DMS153 (cell line): Measurements from ENCODE around the gene ATP10A.

Experiments
- DNase-seq: peaks from one replicate; lab custom pipeline; 2025; lab: John Stamatoyannopoulos, UW

ATP10A gene

GRCh38 chr15:25795061-25795460 is 68.1 kb downstream of the ATP10A start:
- DNase-seq = no peak

DNA sequence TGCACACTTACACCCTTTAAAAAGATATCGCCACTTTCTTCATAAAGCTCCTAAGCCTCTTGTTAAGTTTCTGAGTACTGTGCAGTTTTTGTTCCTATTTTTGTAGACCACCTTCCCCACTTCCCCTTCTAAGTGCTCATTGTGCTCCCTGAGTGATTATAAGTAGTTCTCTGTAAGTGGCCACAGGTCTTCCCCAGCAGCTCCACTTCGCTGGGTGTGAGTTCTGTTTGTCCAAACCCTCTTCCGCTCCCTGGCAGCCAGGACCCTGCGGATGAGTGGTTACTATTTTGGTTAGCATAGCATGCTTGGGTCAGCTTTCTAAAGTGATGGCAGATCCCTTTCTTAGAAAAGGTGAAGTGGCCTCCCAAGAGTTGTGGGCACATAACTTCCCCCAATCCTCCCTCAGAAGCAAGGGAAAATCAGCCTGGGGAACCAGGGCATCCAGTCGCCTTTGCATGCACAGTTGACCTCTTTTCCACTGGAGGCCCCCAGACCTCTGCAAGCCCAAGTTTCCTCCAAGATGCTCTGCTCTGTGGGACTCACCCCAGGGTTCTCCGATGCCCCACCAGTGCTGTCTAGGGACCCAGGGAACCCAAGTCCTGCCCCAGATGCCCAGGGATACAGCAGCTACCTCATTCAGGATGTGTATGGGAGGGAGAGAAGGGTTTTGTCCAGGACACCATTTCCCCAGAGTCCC is 69.6 kb downstream of the ATP10A start:
- DNase-seq = no peak

DNA sequence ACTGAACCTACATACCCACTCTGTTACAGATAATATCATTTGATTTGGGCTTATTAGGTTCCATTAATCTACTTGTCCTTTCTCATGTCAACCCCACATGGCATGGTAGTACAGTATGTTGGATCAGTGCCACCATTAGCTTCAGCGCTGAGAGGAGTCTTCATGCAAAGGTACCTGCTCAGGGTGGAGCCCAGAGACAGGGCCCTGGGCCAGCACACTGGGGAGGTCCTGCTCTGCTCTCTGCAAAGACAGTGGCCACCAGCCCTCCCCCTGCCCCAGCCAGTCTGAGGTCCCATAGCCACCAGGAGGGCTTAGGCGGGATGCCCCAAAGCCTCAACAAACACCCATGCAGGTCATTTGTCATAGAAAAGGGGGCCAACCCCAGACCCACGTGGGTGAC is 71.0 kb downstream of the ATP10A start:
- DNase-seq = no peak

DNA sequence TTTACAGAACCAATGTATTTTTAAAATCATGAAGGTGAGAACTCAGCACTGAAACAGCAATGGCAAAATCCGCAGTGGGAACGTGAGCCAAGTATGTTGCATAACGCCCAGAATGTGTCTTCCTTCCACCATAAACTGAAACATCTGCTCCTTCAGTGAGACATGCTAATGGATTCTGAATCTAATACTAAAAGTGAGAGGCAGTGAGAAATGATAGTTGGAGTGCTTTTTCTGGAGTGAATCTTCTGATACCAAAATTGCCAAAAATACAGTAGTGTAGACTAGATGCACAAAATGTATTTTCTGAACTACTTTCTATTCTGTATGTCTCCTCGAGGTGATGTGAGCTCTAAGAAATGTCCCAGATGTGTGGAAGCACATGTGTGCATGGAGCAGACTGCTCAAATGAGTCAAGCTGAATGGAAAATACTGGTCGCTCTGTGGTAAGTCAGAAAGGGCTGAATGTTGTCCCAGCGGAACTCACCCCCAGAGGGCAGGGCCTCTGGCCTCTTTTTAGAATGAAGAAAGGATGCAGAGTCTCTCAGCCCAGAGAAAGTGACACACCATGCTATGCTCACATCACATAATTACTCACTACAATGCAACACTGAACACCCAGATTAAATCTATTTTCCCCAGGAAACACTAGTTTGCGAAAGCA is 73.0 kb downstream of the ATP10A start:
- no peak for DNase-seq

GRCh38 chr15:25789616-25789999 is 73.5 kb downstream of the ATP10A start:
- no peak for DNase-seq

- no peak for DNase-seq
Measured at GRCh38 chr15:25789211-25789610, 73.9 kb downstream of the ATP10A start.

- no peak for DNase-seq
Measured at GRCh38 chr15:25787855-25788520, 75.1 kb downstream of the ATP10A start.

DNA sequence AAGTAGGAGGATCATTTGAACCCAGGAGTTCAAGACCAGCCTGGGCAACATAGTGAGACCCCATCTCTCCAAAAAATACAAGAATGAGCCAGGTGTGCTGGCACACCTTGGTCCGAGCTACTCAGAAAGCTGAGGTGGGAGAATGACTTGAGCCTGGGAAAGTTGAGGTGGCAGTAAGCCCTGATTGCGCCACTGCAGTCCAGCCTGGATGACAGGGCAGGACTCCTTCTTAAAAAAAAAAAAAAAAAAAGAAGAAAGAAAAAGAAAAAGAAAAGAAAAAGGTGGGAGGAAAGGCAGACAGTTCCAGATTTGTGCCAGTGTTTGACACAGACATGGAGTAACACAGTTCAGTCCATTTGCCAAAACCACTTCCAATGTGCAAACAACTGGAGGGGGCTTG is 75.7 kb downstream of the ATP10A start:
- no peak for DNase-seq

GRCh38 chr15:25786040-25786439 is 77.1 kb downstream of the ATP10A start:
- DNase-seq = no peak

GRCh38 chr15:25785641-25786025 is 77.5 kb downstream of the ATP10A start:
- no peak for DNase-seq

DNA sequence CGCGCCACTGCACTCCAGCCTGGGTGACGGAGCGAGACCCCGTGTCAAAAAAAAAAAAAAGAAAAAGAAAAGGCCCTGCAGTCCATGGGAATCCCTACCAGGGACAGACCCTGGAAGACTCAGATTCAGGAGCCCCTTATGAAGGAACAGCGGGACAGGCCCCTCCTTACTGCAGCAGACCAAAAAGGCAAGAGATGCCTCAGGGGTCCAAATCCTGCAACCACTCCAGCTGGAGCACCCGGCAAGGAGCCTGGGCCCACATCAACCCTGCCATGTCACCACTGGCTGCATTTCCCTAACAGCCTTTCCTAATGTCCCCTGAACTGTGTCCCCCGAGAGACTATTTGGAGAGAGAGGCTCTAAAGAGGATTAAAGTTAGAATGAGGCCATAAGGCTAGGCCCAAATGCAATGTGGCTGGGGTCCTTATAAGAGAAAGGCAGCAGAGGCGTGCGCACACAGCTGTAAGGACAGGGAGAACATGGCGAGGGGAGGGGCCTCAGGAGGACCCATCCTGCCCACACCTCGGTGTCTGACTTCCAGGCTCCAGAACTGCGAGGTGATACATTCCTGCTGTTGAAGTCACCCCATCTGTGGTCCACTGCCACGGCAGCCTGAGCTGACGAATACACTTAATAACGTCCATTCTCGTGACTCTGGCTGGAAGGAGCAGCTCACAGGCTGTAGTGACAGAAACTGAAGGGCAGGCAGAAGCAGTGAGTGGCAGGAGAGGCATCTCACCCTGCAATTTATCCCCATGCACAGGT is 78.1 kb downstream of the ATP10A start:
- DNase-seq = no peak

DNA sequence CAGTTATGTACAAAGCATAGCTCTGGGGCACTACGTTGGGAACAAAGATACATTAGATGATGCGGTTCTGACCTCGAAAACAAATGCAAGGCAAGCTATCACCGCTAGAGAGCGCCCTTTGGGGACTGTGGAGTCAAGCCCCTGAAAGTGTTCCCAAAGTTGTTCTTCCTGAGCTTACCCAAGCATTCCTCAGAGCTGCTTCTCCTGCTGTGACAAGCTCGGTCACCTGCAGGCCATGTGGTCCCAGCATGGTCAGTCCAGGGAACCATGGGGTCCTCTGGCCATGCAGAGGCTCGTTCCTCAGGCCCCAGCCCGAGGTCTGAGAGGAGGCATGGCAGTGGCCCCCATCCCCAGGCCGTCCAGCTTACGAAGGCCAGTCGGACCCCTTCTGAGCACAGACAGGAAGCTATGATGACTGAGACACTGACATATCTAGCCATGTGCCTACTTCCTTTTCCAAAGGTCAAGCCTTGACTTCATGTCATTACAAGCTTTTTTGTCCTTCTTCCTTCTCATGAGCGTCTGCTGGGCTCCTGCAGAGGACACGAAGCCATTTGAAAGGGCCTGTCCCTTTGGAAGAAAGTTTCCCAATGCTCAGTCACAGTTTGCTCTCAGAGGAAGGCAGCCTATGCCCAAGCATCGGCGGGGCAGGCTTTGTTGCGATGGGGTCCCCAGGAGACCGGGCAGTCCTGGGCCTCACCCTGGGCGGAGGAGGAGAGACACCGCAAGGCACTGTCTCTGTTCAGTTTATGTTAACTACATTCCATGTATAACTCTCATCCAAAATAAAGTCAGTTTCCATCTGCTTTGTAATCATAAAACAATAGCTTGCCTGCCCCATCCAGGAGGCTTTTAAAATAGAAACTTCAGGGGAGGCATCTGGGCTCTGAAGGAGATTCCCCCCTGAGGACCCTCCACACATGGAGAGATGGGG is 79.3 kb downstream of the ATP10A start:
- DNase-seq = no peak

DNA sequence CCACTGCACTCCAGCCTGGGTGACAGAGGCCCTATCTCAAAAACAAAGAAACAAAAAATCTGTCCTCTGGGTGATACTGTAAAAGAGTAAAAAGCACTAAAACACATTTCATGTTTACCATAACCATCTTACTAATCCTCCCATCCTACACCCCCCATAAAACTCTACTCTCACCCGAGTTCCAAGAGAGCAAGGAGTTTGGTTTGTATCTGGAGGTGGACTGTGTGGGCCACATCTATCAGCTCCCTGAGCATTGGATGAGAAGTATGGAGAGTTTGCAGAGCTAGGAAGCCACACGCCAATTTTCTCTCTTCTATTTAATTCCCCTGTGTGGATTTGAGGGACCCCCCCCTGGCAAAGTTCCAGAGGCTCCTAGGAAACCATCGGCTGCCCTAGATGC is 80.0 kb downstream of the ATP10A start:
- no peak for DNase-seq

- no peak for DNase-seq
Measured at GRCh38 chr15:25780479-25781255, 82.5 kb downstream of the ATP10A start.

DNA sequence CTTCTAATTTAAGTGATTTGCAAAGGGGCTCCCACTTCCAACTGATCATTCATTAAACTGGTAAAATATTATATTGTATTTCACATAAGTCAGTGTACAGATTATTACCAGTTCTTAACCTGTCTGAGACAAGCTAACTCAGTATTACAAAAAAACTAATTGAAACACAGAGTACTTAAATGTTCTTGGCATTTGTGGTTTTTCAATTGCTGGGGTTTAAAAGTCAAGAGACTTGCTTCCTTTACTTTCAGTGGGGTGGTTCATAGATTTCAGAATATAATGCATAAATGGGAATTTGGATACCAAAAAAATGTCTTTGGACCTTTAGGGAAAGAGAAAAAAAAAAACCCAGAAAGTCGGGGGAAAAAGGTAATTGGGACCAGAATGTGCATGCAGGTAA is 85.0 kb downstream of the ATP10A start:
- no peak for DNase-seq

GRCh38 chr15:25777037-25777436 is 86.1 kb downstream of the ATP10A start:
- no peak for DNase-seq

- DNase-seq = no peak
Measured at GRCh38 chr15:25776071-25776746, 86.9 kb downstream of the ATP10A start.

GRCh38 chr15:25775317-25775912 is 87.7 kb downstream of the ATP10A start:
- no peak for DNase-seq

DNA sequence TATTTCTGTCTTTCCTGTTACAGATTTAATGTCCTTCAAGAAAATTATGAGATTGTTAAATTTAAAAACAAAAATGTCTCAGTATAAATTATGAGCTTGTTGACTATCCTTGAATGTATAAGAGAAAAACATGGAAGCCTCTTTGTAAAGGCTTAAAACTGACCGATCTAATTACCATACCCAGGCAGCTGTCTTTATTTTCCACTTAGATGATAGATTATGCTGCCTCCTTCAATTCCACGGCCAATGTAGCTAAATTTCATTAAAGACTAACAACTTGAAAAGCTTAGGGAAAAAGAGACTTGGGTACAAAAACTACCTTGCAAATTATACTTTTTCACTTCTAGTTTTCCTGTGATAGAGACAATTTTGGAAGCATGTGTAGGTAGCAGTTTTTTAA is 88.3 kb downstream of the ATP10A start:
- no peak for DNase-seq

DNA sequence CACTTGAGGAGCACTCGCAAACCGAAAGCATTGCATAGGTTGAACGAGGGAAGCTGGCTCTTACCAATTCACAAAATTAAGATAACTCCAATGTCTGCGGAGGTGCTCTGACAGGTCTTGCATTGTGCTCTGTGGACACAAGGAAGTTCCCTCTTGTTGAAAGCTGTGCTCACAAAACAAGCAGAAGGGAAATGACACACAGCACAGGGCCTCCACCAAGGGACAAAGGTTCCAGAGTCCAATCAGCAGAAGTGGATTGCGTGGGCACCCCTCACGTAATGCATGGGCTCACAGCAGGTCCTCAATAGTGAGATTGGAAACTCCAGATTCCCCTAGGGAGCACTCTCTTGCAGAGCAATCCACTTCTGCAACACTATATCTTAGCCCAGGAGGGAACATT is 89.9 kb downstream of the ATP10A start:
- no peak for DNase-seq
